Right forelimb (tissue), 1 donor: ENCODE measurements around the gene RIN3.
"Not testable (repeated sequence)": the region's sequence is repeated elsewhere in the genome, so short reads cannot be mapped to it uniquely, and the experiment has no call there.

Source experiments
- DNase-seq: peaks from one replicate; pipeline ENCODE4 v3.0.0-alpha.2; 2018

Gene RIN3

GRCh38 chr14:92694807-92695206, 181.2 kb downstream of the RIN3 start:
- no peak for DNase-seq

DNA sequence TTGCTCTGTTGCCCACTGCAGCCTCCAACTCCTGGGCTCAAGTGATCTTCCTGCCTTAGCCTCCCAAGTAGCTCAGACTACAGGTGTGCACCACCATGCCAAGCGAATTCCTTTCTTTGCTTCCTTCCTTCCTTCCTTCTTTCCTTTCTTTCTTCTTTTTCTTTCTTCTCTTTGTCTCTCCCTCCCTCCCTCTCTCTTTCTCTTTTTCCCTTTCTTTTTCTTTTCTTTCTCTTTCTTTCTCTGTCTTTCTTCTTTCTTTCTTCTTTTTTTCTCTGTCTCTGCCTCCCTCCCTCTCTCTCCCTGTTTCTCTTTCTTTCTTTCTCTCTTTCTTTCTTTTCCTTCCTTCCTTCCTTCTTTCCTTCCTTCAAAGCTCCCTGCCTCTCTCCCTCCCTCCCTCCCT, 182.0 kb downstream of the RIN3 start:
- DNase-seq, result no peak

DNA sequence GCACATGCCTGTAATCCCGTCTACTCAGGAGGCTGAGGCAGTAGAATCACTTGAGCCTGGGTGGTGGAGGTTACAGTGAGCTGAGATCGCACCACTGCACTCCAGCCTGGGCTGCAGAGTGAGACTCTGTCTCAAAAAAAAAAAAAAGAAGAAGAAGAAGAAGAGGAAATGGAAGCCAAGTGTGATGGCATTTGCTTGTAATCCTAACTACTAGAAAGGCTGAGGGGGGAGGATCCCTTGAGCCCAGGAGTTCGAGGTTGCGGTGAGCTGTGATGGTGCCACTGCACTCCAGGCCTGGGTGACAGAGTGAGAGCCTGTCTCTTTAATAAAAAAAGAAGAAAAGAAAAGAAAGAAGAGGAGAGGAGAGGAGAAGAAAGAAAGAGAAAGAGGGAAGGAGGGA, 182.8 kb downstream of the RIN3 start:
- DNase-seq, result no peak

DNA sequence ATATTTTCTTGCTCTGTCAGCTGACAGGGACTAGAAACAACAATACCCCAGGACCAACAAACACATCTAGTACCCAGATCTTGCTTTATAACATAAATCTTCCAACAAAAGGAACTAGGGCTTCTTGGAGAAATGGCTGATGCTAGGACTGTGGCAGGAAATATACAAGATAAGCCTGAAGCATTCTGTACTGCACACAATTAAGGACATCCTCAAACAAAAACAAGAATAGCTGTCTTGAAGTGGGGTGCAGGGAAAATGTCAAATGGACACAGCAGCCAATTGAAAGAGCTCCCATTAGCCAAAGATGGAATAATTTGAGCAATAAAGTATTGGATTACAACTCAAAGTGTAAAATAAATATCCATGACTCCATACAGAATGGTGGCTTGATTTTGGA, 184.8 kb downstream of the RIN3 start:
- DNase-seq, result no peak

DNA sequence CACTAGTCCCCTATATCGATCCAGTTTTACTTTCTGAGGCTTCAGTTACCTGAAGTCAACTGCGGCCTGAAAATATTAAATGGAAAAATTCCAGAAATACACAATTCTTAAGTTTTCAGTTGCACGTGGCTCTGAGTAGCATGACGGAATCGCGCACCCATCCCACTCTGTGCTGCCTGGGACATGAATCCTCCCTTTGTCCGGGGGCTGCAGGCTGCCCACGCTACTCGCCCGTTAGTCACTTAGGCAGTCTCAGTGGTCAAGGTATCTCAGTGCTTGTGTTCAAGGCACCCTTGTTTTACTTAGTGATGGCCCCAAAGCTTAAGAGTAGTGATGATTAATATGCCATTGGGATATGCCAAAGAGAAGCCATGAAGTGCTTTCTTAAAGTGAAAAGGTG, 188.2 kb downstream of the RIN3 start:
- peak; percentile 13 for DNase-seq

DNA sequence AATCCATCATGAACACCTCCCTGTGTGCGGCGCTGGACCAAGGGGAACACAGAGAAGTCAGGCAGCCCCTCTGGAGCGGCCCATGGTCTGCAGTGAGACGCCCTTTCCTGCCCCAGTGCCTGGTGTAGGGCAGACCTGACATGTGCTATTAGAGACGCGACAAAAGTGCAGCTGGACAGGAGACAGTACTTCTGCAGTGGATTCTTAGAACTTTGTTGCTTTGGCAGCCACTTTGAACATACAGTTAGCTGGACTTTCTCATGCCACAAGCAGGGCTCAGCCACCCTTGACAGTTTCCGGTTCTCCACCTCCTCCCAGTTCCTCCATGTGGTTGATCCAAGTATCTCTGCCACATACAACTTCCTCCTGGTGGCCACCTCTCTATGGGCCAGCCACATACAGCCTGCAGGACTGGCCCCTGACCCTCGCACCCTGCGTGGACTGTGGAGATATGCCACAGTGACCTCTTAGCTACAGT, 188.9 kb downstream of the RIN3 start:
- peak; percentile 33 for DNase-seq

- peak; percentile 7 for DNase-seq
Measured at GRCh38 chr14:92703516-92703915, 189.9 kb downstream of the RIN3 start.

GRCh38 chr14:92704036-92704804, 190.6 kb downstream of the RIN3 start:
- peak; percentile 48 for DNase-seq

GRCh38 chr14:92704821-92705220, 191.2 kb downstream of the RIN3 start:
- DNase-seq, result peak; percentile 34

DNA sequence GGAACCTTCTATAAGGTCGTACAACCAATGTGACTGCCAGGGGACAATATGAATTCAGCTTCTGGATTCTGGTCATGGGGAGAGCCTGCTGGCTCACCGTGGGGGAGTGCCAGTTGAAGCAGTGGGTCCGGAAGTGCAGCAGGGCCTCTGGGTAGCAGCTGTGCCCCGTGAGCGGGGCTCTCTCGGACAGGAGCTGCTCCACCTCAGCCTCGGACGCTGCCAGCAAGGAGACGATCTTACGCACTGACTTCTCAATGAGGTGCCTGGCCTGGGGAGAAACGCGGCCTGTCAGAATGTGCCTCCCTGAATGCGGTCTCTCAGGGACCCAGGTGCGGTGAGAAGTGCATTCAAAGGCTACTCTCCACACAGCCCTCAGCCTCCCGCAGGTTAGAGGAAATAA, 192.8 kb downstream of the RIN3 start:
- peak; percentile 10 for DNase-seq

GRCh38 chr14:92709340-92710000, 195.9 kb downstream of the RIN3 start:
- no peak for DNase-seq

GRCh38 chr14:92710001-92710341, 196.4 kb downstream of the RIN3 start:
- DNase-seq, result no peak

GRCh38 chr14:92711976-92712653, 198.5 kb downstream of the RIN3 start:
- DNase-seq, result no peak

DNA sequence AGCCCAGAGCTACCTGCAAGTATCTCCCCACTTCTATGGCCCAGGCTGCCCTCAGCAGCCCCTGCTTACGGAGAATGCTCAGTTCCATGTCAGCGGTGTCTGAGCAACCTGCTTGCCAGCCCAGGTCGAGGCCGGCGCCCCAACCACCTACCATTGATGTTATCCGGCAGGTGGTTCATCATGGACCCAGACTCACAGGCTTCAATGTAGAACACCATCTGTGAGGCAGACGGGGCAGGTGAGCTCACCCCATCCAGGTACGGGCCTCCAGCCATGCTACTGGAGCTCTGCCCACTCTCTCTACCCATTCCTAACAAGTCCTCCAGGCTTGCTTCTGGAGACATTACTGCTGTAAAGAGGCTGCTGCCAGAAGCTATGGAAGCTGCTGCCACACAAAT, 199.1 kb downstream of the RIN3 start:
- no peak for DNase-seq

DNA sequence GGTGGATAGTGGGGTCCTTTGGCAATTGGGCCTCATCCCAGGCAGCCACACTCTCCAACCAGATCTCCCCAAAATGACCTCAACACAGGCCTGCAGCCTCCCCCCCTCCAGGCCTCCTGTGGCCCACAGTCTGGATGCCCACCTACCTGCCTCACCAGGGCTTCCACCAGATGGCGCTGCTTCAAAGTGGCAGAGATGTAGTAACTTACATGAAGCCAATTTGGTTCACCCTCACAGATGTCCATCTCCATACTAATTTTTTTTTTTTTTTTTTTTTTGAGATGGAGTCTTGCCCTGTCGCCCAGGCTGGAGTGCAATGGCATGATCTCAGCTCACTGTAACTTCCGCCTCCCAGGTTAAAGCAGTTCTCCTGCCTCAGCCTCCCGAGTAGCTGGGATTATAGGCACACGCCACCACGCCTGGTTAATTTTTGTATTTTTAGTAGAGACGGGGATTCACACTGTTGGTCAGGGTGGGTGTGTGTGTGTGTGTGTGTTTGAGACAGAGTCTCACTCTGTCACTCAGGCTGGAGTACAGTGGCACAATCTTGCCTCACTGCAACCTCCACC, 201.2 kb downstream of the RIN3 start:
- DNase-seq, result not testable (repeated sequence)

DNA sequence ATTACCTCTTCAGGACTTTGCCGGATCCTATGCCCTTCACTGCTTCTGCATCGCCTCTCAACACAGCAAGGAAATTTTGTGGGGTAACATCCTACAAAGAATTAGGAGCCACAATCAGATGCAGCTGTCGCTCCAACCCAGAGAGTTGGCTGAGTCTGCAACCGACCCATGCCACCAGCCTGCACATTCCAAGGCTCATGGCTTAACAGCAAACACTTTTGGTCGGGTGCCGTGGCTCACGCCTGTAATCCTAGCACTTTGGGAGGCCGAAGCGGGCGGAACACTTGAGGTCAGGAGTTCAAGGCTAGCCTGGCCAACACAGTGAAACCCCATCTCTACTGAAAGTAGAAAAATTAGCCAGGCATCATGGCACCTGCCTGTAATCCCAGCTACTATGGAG, 202.6 kb downstream of the RIN3 start:
- no peak for DNase-seq

DNA sequence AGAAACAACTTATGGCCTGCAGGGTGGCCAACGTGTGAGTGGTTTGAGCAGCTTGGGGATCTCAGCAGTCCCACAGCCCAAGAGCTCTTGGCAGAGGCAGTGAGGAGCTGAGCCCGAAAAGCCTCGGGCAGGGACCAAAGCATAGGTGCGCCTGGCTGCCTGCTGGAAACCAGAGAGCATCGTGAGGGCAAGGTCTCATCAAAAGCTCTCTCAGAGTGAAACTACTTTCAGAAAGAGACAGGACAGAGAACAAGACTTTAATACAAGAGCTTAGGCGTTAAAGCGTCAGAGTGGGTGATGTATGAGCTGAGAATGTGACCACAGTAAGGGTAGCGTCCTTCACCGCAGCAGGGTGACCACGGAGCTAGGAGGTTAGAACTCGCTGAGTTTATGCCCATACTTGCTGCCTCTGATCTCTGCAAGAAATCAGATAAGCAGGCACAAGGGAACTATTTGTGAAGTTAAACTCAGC, 204.0 kb downstream of the RIN3 start:
- DNase-seq, result no peak

- no peak for DNase-seq
Measured at GRCh38 chr14:92718664-92719063, 205.1 kb downstream of the RIN3 start.

GRCh38 chr14:92719421-92719820, 205.8 kb downstream of the RIN3 start:
- DNase-seq, result no peak

DNA sequence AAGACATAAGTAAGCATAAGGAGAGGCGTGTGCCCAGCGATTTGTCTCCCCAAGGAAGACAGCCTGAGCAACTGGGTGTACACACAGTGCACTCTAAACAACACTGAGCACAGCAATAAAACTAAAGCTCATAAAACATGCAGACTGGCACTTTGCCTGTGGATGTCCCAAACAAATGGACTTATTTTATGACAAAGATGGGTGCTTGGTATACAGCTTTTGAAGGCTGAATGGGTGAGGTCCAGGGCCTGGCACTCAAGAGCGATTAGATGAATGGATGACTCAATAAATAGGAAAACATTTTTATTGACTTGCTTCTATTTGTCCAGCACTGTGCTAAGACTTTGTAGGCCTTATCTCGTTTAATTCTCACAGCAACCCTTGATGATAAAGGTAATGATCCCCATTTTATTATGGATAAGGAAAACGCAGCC, 206.3 kb downstream of the RIN3 start:
- no peak for DNase-seq

DNA sequence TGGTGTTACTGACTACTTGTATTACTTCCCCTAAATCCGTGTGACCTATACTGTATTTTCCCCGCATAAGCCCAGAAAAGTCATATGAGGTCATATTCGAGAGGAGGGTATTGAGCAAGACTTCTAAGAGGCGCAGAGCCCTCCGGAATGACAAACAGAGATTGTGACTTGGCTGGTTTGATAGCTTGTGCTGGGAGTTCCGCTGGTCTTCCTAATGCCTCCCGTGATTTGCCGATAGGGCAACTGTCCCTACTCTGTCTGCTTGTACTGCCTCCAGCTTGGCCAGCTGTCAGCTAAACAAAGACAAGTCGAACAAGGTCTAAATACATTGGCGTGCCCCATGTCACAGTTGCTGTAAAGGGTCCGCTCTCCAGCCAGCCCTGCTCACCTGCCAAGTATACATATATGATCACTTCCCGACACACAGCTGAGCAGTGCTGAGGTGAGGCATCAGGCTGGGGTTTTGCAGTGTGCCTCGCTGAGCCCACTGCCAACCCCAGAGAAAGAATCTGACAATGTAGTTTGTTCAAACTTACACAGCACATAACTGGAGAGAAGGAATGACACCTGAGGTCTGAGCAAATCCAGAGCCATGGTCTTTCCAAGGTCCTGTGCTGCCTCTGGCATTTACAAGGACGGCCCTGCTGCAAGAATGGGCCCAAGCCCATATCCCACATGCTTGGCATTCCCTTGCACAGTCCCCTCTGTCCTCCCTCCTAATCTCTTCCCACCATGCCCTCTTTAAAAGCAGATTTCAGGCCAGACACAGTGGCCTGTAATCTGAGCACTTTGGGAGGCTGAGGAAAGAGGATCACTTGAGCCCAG, 211.1 kb downstream of the RIN3 start:
- no peak for DNase-seq

GRCh38 chr14:92726135-92726932, 212.8 kb downstream of the RIN3 start:
- no peak for DNase-seq
